GM12892 (cell line): Measurements from ENCODE around the gene MARCHF9.

Experiments
- POLR2A ChIP-seq: IDR thresholded peaks from 2 replicates; pipeline ENCODE4 v1.6.1; 2011; ENCODE audit warnings: low read depth, low read length, control low read depth
- POLR2AphosphoS5 ChIP-seq: IDR thresholded peaks from 2 replicates; pipeline ENCODE4 v1.6.1; 2011; ENCODE audit warnings: low read depth, low read length, control low read depth

- no peak for TF ChIP-seq POLR2AphosphoS5
- no peak for TF ChIP-seq POLR2A
These were observed 42.2 kb upstream of the MARCHF9 start for GRCh38 chr12:57712701-57713100.
